ENCODE data around the gene FXYD5.

FXYD5 gene

DNA sequence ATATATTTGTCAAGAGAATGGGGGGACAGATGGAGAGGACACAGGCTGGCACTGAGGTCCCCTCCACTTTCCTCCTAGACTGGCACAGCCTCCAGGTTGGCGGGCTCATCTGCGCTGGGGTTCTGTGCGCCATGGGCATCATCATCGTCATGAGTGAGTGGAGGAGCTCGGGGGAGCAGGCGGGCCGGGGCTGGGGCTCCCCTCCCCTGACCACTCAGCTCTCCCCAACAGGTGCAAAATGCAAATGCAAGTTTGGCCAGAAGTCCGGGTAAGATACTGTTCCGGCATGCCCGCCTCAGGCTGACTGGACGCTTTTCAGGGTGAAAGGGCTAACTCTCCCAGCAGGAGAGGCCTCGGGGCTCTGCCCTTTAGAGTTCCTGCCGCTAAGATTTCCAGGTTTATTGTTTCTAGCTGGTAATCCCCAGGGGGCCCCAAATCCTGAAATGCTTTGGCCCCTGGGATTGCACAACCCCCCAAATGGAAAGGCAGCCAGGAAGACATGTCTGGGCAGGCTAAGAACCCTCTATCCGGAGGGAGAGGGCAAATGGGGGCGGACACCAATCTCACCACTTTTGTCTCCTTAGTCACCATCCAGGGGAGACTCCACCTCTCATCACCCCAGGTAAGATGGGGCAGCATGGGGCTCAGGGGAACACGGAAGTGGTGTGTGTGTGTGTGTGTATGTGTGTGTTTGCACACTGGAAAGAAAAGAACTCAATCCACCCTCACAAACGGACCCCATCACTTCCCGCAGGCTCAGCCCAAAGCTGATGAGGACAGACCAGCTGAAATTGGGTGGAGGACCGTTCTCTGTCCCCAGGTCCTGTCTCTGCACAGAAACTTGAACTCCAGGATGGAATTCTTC lies 31.6 kb upstream of the FXYD5 start:
- TF ChIP-seq, protein P1, sequence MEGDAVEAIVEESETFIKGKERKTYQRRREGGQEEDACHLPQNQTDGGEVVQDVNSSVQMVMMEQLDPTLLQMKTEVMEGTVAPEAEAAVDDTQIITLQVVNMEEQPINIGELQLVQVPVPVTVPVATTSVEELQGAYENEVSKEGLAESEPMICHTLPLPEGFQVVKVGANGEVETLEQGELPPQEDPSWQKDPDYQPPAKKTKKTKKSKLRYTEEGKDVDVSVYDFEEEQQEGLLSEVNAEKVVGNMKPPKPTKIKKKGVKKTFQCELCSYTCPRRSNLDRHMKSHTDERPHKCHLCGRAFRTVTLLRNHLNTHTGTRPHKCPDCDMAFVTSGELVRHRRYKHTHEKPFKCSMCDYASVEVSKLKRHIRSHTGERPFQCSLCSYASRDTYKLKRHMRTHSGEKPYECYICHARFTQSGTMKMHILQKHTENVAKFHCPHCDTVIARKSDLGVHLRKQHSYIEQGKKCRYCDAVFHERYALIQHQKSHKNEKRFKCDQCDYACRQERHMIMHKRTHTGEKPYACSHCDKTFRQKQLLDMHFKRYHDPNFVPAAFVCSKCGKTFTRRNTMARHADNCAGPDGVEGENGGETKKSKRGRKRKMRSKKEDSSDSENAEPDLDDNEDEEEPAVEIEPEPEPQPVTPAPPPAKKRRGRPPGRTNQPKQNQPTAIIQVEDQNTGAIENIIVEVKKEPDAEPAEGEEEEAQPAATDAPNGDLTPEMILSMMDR (IDR thresholded peaks at IDR 0.05; ENCODE audit: insufficient read depth, low read length, poor library complexity, severe bottlenecking): no peak
- Histone ChIP-seq H3K27me3 (replicated peaks; ENCODE audit: control insufficient read depth, insufficient read depth, low read length) (no peaks in the 10 kb centered on the region), H3K4me3 (replicated peaks; ENCODE audit: low read depth, low read length) (no peak overlapping the region), H3K36me3 (ENCODE audit: control insufficient read depth, insufficient read depth, low read length) (no peaks in the 10 kb centered on the region)
- no peak for DNase-seq (ENCODE audit: extremely low read depth, insufficient read length)

DNA sequence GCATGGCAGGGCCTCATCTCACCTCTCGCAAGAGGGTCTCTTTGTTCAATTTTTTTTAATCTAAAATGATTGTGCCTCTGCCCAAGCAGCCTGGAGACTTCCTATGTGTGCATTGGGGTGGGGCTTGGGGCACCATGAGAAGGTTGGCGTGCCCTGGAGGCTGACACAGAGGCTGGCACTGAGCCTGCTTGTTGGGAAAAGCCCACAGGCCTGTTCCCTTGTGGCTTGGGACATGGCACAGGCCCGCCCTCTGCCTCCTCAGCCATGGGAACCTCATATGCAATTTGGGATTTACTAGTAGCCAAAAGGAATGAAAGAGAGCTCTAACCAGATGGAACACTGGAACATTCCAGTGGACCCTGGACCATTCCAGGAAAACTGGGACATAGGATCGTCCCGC lies 31.0 kb upstream of the FXYD5 start:
- TF ChIP-seq, protein P1 (IDR thresholded peaks at IDR 0.05; ENCODE audit: insufficient read depth, low read length, poor library complexity, severe bottlenecking): no peak
- no peak overlapping the region for H3K4me3 ChIP-seq (replicated peaks; ENCODE audit: low read depth, low read length)
- H3K36me3 ChIP-seq (ENCODE audit: control insufficient read depth, insufficient read depth, low read length): no peaks in the 10 kb centered on the region
- H3K27me3 ChIP-seq (replicated peaks; ENCODE audit: control insufficient read depth, insufficient read depth, low read length): no peaks in the 10 kb centered on the region
- DNase-seq (ENCODE audit: extremely low read depth, insufficient read length): no peak

DNA sequence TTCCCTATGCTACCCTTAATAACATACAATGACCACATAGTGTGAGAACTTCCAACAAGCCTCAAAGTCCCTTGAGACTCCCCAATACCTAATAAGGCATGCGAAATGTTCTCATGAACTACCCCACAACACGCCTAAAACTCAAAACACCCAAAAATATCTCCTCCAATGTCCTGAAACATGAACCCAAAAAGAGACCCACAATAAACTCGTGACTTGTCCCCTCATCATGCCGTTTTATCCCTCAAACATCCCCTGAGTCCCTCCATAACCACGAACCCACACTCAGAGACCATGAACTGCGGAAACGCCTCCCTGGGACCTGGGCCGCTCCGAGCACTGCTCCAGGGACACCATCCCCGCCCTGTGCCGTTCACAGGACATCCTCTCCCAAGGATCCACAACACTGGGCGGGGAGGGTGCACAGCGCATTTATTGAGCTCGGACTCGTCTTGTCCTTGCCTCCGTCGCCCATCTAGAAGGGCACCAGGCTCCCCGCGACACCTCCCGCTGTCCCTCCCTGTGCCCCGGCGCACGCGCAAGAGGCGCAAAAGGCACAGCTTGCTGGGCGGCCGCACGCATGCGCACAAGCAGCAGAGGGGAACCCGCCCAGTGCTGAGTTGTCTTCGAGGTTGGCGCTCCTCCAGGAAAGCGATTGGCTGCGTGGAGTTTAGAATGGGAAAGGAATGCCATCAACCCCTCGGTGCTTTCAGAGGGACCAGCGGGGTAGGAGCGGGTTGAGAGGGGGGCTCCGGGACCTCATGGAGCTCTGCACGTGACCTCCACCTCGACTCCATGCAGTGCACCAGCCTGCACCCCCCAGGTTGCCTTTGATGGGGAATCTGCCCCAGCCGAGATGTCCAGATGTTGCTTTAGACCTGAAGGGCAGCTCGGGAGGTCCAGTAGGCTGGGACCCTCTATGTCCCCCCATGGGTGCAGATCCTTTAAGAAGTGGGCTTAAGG lies 30.2 kb upstream of the FXYD5 start:
- Histone ChIP-seq H3K36me3 (ENCODE audit: control insufficient read depth, insufficient read depth, low read length) (no peaks in the 10 kb centered on the region), H3K27me3 (replicated peaks; ENCODE audit: control insufficient read depth, insufficient read depth, low read length) (no peaks in the 10 kb centered on the region; the same call in 1 of the 2 replicates), H3K4me3 (replicated peaks; ENCODE audit: low read depth, low read length) (peak overlapping the region; percentile 63)
- TF ChIP-seq, protein P1 (IDR thresholded peaks at IDR 0.05; ENCODE audit: insufficient read depth, low read length, poor library complexity, severe bottlenecking): no peak
- DNase-seq (ENCODE audit: extremely low read depth, insufficient read length): peak; percentile 84

DNA sequence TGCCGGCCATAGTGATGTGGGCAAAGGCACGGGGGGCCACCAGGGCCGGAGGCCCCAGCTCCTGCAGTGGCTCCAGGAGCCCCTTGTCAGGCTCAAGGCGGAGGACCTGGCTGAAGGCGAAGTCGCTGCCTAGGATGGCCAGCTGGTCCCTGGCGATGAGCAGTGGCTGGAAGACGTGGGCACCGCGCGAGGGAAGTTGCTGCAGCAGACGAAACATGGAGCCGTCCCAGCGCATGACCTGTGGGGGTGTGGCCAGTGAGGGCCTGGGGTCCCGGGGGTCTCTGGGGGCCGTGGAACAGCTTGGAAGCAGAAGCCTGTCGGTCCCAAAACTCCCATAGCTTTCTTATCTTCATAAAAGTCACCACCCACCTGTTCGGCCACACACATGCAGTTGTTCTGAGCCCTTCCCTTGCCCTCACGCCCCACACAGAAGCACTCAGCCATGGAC lies 29.2 kb upstream of the FXYD5 start:
- no peak for DNase-seq (ENCODE audit: extremely low read depth, insufficient read length)
- no peak overlapping the region for H3K4me3 ChIP-seq (replicated peaks; ENCODE audit: low read depth, low read length)
- TF ChIP-seq, protein P1 (IDR thresholded peaks at IDR 0.05; ENCODE audit: insufficient read depth, low read length, poor library complexity, severe bottlenecking): no peak
- no peaks in the 10 kb centered on the region; the same call in 1 of the 2 replicates for H3K27me3 ChIP-seq (replicated peaks; ENCODE audit: control insufficient read depth, insufficient read depth, low read length)
- no peaks in the 10 kb centered on the region for H3K36me3 ChIP-seq (ENCODE audit: control insufficient read depth, insufficient read depth, low read length)

DNA sequence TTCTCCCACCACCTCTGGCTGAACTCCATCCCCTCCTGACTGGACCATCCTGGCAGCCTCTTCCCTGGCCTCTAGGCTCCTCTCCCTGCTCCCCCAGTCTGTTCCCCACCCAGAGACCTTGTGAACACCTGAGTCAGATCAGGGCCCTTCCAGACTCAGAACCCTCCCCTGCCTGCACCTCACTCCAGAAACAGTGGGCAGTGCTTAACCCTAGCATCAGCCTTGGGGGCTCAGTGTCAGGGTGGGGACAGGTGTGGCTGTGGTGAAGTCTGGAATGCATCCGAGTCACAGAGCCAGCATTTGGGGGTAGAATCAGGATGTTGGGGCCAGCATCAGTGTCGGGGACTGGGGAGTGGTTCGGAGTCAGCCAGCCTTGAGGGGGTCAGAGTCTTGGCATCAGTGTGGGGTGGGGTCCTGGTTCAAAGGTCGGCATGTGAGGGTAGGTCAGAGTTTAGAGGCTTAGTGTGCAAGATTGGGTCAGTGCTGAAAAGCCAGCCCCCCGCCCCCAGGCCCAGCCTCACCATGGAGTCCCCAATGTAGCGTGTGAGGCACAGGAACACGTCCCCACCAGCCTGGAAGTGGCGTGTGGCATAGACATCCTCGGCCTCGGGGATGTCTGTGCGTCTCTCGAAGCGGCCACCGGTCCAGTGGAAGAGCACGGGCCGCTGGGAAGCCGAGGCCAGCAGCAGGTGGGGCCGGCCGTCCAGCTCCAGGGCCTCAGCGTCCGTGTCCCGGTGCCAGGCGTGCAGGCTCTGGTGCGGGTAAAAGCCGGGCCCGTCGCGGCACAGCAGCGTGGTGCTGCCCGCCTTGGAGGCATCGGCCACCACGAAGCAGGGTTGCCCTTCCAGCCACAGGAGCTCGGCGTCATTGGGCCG lies 28.5 kb upstream of the FXYD5 start:
- no peaks in the 10 kb centered on the region for H3K36me3 ChIP-seq (ENCODE audit: control insufficient read depth, insufficient read depth, low read length)
- TF ChIP-seq, protein P1 (IDR thresholded peaks at IDR 0.05; ENCODE audit: insufficient read depth, low read length, poor library complexity, severe bottlenecking): no peak
- DNase-seq (ENCODE audit: extremely low read depth, insufficient read length): no peak
- no peak overlapping the region for H3K4me3 ChIP-seq (replicated peaks; ENCODE audit: low read depth, low read length)
- H3K27me3 ChIP-seq (replicated peaks; ENCODE audit: control insufficient read depth, insufficient read depth, low read length): no peaks in the 10 kb centered on the region; the same call in 1 of the 2 replicates
